ENCODE results near the gene GFM1. TPM values are rescaled to one million over a fixed set of nuclear protein-coding genes. Genes with fewer than 3 reads are reported as not detected.

The GFM1 gene
- total and polyA plus RNA-seq, 2 experiments from 2014 or later: 24.5 to 59.9 TPM

GRCh38 chr3:158666416-158666815 lies 22.1 kb downstream of the GFM1 start (continued):
- TF ChIP-seq, protein P1, sequence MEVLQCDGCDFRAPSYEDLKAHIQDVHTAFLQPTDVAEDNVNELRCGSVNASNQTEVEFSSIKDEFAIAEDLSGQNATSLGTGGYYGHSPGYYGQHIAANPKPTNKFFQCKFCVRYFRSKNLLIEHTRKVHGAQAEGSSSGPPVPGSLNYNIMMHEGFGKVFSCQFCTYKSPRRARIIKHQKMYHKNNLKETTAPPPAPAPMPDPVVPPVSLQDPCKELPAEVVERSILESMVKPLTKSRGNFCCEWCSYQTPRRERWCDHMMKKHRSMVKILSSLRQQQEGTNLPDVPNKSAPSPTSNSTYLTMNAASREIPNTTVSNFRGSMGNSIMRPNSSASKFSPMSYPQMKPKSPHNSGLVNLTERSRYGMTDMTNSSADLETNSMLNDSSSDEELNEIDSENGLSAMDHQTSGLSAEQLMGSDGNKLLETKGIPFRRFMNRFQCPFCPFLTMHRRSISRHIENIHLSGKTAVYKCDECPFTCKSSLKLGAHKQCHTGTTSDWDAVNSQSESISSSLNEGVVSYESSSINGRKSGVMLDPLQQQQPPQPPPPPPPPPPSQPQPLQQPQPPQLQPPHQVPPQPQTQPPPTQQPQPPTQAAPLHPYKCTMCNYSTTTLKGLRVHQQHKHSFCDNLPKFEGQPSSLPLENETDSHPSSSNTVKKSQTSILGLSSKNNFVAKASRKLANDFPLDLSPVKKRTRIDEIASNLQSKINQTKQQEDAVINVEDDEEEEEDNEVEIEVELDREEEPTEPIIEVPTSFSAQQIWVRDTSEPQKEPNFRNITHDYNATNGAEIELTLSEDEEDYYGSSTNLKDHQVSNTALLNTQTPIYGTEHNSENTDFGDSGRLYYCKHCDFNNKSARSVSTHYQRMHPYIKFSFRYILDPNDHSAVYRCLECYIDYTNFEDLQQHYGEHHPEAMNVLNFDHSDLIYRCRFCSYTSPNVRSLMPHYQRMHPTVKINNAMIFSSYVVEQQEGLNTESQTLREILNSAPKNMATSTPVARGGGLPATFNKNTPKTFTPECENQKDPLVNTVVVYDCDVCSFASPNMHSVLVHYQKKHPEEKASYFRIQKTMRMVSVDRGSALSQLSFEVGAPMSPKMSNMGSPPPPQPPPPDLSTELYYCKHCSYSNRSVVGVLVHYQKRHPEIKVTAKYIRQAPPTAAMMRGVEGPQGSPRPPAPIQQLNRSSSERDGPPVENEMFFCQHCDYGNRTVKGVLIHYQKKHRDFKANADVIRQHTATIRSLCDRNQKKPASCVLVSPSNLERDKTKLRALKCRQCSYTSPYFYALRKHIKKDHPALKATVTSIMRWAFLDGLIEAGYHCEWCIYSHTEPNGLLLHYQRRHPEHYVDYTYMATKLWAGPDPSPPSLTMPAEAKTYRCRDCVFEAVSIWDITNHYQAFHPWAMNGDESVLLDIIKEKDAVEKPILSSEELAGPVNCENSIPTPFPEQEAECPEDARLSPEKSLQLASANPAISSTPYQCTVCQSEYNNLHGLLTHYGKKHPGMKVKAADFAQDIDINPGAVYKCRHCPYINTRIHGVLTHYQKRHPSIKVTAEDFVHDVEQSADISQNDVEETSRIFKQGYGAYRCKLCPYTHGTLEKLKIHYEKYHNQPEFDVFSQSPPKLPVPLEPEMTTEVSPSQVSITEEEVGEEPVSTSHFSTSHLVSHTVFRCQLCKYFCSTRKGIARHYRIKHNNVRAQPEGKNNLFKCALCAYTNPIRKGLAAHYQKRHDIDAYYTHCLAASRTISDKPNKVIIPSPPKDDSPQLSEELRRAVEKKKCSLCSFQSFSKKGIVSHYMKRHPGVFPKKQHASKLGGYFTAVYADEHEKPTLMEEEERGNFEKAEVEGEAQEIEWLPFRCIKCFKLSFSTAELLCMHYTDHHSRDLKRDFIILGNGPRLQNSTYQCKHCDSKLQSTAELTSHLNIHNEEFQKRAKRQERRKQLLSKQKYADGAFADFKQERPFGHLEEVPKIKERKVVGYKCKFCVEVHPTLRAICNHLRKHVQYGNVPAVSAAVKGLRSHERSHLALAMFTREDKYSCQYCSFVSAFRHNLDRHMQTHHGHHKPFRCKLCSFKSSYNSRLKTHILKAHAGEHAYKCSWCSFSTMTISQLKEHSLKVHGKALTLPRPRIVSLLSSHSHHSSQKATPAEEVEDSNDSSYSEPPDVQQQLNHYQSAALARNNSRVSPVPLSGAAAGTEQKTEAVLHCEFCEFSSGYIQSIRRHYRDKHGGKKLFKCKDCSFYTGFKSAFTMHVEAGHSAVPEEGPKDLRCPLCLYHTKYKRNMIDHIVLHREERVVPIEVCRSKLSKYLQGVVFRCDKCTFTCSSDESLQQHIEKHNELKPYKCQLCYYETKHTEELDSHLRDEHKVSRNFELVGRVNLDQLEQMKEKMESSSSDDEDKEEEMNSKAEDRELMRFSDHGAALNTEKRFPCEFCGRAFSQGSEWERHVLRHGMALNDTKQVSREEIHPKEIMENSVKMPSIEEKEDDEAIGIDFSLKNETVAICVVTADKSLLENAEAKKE (CRISPR knock-in tag; IDR thresholded peaks at IDR 0.05): no peak
- no peak for TF ChIP-seq STAT1 (IDR thresholded peaks at IDR 0.05; ENCODE audit: unreplicated experiment)
- no peak for TF ChIP-seq EZH2phosphoT487 (IDR thresholded peaks at IDR 0.05; ENCODE audit: unreplicated experiment)

DNA sequence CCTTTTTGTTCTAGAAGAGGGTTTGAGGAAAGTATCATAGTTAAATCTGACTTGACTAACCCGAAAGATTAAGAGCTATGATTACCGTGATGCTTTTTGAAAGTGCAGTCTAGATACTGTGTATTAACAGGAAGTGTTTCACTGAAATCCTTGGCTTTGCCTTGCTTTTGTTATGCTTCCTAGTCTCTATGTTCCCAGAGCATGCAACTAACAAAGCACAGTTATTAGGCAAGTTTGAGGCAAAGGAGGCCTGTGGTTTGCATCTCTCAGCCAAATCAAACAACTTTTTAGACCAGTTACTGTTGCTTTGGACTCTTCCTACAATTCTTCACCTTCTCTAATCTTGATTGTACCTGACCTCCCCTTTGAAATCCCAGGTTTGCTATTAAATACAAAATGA lies 24.2 kb downstream of the GFM1 start:
- no peak overlapping the region for H3K27ac Mint-ChIP-seq
- TF ChIP-seq, protein P1 (CRISPR knock-in tag; IDR thresholded peaks at IDR 0.05): no peak
- TF ChIP-seq CREB1 (CRISPR knock-in tag; IDR thresholded peaks at IDR 0.05; ENCODE audit: low read depth): no peak
- no peak for TF ChIP-seq EZH2phosphoT487 (IDR thresholded peaks at IDR 0.05; ENCODE audit: unreplicated experiment)
- no peak for TF ChIP-seq NANOG (IDR thresholded peaks at IDR 0.05; ENCODE audit: borderline replicate concordance)
- TF ChIP-seq, protein P2, sequence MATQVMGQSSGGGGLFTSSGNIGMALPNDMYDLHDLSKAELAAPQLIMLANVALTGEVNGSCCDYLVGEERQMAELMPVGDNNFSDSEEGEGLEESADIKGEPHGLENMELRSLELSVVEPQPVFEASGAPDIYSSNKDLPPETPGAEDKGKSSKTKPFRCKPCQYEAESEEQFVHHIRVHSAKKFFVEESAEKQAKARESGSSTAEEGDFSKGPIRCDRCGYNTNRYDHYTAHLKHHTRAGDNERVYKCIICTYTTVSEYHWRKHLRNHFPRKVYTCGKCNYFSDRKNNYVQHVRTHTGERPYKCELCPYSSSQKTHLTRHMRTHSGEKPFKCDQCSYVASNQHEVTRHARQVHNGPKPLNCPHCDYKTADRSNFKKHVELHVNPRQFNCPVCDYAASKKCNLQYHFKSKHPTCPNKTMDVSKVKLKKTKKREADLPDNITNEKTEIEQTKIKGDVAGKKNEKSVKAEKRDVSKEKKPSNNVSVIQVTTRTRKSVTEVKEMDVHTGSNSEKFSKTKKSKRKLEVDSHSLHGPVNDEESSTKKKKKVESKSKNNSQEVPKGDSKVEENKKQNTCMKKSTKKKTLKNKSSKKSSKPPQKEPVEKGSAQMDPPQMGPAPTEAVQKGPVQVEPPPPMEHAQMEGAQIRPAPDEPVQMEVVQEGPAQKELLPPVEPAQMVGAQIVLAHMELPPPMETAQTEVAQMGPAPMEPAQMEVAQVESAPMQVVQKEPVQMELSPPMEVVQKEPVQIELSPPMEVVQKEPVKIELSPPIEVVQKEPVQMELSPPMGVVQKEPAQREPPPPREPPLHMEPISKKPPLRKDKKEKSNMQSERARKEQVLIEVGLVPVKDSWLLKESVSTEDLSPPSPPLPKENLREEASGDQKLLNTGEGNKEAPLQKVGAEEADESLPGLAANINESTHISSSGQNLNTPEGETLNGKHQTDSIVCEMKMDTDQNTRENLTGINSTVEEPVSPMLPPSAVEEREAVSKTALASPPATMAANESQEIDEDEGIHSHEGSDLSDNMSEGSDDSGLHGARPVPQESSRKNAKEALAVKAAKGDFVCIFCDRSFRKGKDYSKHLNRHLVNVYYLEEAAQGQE (IDR thresholded peaks at IDR 0.05; ENCODE audit: unreplicated experiment): no peak

More for the DNA sequence above, 24.2 kb downstream of the GFM1 start:
- Mint-ChIP-seq H3K9me3 (no peaks in the 10 kb centered on the region), H3K4me1 (peaks cover 12% of the 10 kb centered on the region; the same call in 2 of the 3 replicates), H3K27me3 (ENCODE audit: insufficient read depth, low read depth, poor library complexity) (peaks cover 4% of the 10 kb centered on the region), H3K36me3 (ENCODE audit: low read depth) (peaks cover 18% of the 10 kb centered on the region; the same call in 2 of the 3 replicates), H3K4me3 (no peak overlapping the region)
- no peaks in the 10 kb centered on the region; the same call in 1 of the 2 replicates for H4K20me1 ChIP-seq (replicated peaks; ENCODE audit: insufficient read depth)
- no peak overlapping the region for H2AFZ ChIP-seq
- H3K36me3 ChIP-seq (ENCODE audit: insufficient read depth): peaks cover 10% of the 10 kb centered on the region; the same call in 1 of the 2 replicates
- H3K4me2 ChIP-seq: no peak overlapping the region
- ATAC-seq (no peak), DNase-seq (ENCODE audit: low spot score) (no peak)
- H3F3A ChIP-seq (replicated peaks; ENCODE audit: low read depth): no peaks in the 10 kb centered on the region
- no peak overlapping the region for H3K4me3 ChIP-seq
- H3K27me3 ChIP-seq (ENCODE audit: insufficient read depth): no peaks in the 10 kb centered on the region
- H3K9me2 ChIP-seq (ENCODE audit: insufficient read depth): no peaks in the 10 kb centered on the region
- H3K27ac ChIP-seq (ENCODE audit: low read depth): no peak overlapping the region
- H3K79me2 ChIP-seq (replicated peaks; ENCODE audit: insufficient read depth): no peaks in the 10 kb centered on the region
- H3K4me1 ChIP-seq (ENCODE audit: insufficient read depth): peaks cover 11% of the 10 kb centered on the region
